Measurements from ENCODE around the gene CLIC3. TPM values are rescaled to one million over a fixed set of nuclear protein-coding genes. Genes with fewer than 3 reads are reported as not detected.

CLIC3 gene
- total and polyA plus RNA-seq, 2 donors (not counting 1 experiment from before 2014, with no cell fraction given): 1.1 to 1.9 TPM

- TF ChIP-seq, protein P1, sequence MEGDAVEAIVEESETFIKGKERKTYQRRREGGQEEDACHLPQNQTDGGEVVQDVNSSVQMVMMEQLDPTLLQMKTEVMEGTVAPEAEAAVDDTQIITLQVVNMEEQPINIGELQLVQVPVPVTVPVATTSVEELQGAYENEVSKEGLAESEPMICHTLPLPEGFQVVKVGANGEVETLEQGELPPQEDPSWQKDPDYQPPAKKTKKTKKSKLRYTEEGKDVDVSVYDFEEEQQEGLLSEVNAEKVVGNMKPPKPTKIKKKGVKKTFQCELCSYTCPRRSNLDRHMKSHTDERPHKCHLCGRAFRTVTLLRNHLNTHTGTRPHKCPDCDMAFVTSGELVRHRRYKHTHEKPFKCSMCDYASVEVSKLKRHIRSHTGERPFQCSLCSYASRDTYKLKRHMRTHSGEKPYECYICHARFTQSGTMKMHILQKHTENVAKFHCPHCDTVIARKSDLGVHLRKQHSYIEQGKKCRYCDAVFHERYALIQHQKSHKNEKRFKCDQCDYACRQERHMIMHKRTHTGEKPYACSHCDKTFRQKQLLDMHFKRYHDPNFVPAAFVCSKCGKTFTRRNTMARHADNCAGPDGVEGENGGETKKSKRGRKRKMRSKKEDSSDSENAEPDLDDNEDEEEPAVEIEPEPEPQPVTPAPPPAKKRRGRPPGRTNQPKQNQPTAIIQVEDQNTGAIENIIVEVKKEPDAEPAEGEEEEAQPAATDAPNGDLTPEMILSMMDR (IDR thresholded peaks at IDR 0.05): no peak
- TF ChIP-seq EZH2 (IDR thresholded peaks at IDR 0.05; ENCODE audit: borderline replicate concordance, insufficient read depth, low read depth, low read length, poor library complexity, severe bottlenecking): no peak
- H3K4me1 ChIP-seq (ENCODE audit: control insufficient read depth in 2 of 2, insufficient read depth in 2 of 2, low read length in 2 of 2): peaks cover 34 to 45% of the 10 kb centered on the region in 2 donors
- ChIA-PET POLR2A (interaction anchor here (0.7 to 1.7 kb wide), 8 partner anchors 8 to 248 kb away, joined by 3 to 19 read pairs (median 4); partner anchors contain the start of genes ABCA2, AJM1, FUT7 and TUBB4B), CTCF (interaction anchor here (0.7 to 2.4 kb wide), 9 partner anchors 8 to 151 kb away, joined by 3 to 20 read pairs (median 5); partner anchors contain the start of genes ABCA2, AJM1, FBXW5 and FUT7)
- peak overlapping the region; percentile 32 to 71 (median 66) for H3K4me3 ChIP-seq (ENCODE audit: control extremely low read depth in 1 of 5, extremely low read depth in 1 of 5, insufficient read depth in 1 of 5, low read depth in 2 of 5, low read length in 4 of 5)
- peak overlapping the region; percentile 99 for H3K4me2 ChIP-seq (replicated peaks; ENCODE audit: low read depth, low read length, poor library complexity, severe bottlenecking)
- H3K36me3 ChIP-seq (replicated peaks in 1 of 2; ENCODE audit: control extremely low read depth in 1 of 2, control insufficient read depth in 1 of 2, extremely low read depth in 1 of 2, insufficient read depth in 2 of 2, low read length in 1 of 2): peaks cover 0 to 6% of the 10 kb centered on the region in 2 experiments
- ATAC-seq (ENCODE audit: low read depth) (no peak), DNase-seq (no peak)
- peak overlapping the region; percentile 91 for H3K4me3 Mint-ChIP-seq
- peak overlapping the region; percentile 91 for H3K27ac Mint-ChIP-seq
- intact Hi-C loops (cut with micrococcal nuclease): loop anchor here (1.0 to 5.0 kb wide), 7 partner anchors 7 to 511 kb away; partner anchors contain the start of genes ABCA2, FBXW5, PHPT1 and SEC16A
- H2AFZ ChIP-seq (ENCODE audit: insufficient read depth, low read depth, low read length, poor library complexity, severe bottlenecking): peak overlapping the region; percentile 85
- peaks cover 10% of the 10 kb centered on the region for H3K79me2 ChIP-seq (ENCODE audit: control insufficient read depth, insufficient read depth, low read length)
- peak overlapping the region; percentile 76 to 97 for H3K27ac ChIP-seq (ENCODE audit: low read length in 2 of 2)
- H3K9me3 Mint-ChIP-seq (ENCODE audit: insufficient read depth): no peaks in the 10 kb centered on the region
- peaks cover 4% of the 10 kb centered on the region for H3K27me3 Mint-ChIP-seq
- peaks cover 0 to 4% (median 0%) of the 10 kb centered on the region in 4 experiments for H3K27me3 ChIP-seq (replicated peaks in 1 of 4; ENCODE audit: control extremely low read depth in 1 of 4, control insufficient read depth in 3 of 4, insufficient read depth in 4 of 4, low read length in 3 of 4)
- H3K4me1 Mint-ChIP-seq: peaks cover 33% of the 10 kb centered on the region
- 51% methylated on average over 17 of the region's 18 CpGs for WGBS (ENCODE audit: insufficient coverage)
- H3K9ac ChIP-seq (ENCODE audit: low read length): peak overlapping the region; percentile 82
- H3K9me3 ChIP-seq (ENCODE audit: control extremely low read depth in 1 of 3, control insufficient read depth in 2 of 3, insufficient read depth in 1 of 3, low read length in 2 of 3): peaks cover 0 to 10% (median 0%) of the 10 kb centered on the region in 3 donors
- peaks cover 17% of the 10 kb centered on the region for H4K20me1 ChIP-seq (ENCODE audit: control insufficient read depth, insufficient read depth, low read length, poor library complexity, severe bottlenecking)
Measured at GRCh38 chr9:136992819-136993369, 3.5 kb downstream of the CLIC3 start.

Measured in B cell (primary cell).